Uterus (tissue), 2 donors: Measurements from ENCODE around the gene LYPD6.

Experiments
- CTCF ChIP-seq, 4 experiments: fragments of 200-600 bp in 2 of 4; fragments of 450-650 bp in 2 of 4; sonication (generic) in 2 of 4; IDR thresholded peaks; one replicate each; pipeline ENCODE4 v1.5.1; 2016 to 2019; ENCODE audit warnings: antibody characterized with exemption in 4 of 4, mild to moderate bottlenecking in 2 of 4, moderate library complexity in 1 of 4
- POLR2A ChIP-seq, 2 donors: fragments of 450-650 bp; IDR thresholded peaks; one replicate each; pipeline ENCODE4 v1.6.1; 2016; ENCODE audit warnings: antibody characterized with exemption in 2 of 2, mild to moderate bottlenecking in 1 of 2, moderate library complexity in 1 of 2

DNA sequence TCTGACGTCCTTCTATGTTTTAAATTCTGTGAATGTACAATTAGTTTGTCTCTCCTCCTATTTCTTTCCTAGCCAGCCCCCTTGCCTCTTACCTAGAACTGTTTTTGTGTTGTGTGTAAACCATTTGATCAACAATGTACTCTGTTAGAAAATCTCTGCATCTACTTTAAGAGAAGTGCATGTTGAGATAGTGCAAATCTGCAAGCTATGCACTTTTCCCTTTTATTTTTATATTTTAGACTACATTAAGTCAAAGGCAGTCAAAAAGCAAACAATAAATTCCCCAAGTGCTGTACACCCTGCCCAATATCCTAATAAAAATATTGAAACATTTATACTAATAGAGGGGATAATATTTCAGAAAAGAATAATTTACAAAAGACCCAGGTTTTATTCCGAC is 13.7 kb downstream of the LYPD6 start:
- TF ChIP-seq POLR2A (IDR thresholded peaks at IDR 0.05) (no peak), CTCF (IDR thresholded peaks at IDR 0.05) (no peak)
